Fibroblast of pulmonary artery (primary cell): ENCODE measurements around the gene PTPRJ.
"Not testable (repeated sequence)": the region's sequence is repeated elsewhere in the genome, so short reads cannot be mapped to it uniquely, and the experiment has no call there.

ENCODE experiments used
- DNase-seq: peaks from one replicate; pipeline ENCODE4 v3.0.0-alpha.2; 2010; ENCODE audit warnings: low read depth
- H3K4me3 ChIP-seq: replicated peaks from 2 replicates; pipeline ENCODE4 v1.5.1; 2011; ENCODE audit warnings: low read depth, mild to moderate bottlenecking, control low read depth, low read length, moderate library complexity
- CTCF ChIP-seq: IDR thresholded peaks from 2 replicates; pipeline ENCODE4 v1.5.1; 2011; ENCODE audit warnings: mild to moderate bottlenecking, control low read depth, low read length, inconsistent platforms; ENCODE audit errors: missing control alignments

Gene PTPRJ

DNA sequence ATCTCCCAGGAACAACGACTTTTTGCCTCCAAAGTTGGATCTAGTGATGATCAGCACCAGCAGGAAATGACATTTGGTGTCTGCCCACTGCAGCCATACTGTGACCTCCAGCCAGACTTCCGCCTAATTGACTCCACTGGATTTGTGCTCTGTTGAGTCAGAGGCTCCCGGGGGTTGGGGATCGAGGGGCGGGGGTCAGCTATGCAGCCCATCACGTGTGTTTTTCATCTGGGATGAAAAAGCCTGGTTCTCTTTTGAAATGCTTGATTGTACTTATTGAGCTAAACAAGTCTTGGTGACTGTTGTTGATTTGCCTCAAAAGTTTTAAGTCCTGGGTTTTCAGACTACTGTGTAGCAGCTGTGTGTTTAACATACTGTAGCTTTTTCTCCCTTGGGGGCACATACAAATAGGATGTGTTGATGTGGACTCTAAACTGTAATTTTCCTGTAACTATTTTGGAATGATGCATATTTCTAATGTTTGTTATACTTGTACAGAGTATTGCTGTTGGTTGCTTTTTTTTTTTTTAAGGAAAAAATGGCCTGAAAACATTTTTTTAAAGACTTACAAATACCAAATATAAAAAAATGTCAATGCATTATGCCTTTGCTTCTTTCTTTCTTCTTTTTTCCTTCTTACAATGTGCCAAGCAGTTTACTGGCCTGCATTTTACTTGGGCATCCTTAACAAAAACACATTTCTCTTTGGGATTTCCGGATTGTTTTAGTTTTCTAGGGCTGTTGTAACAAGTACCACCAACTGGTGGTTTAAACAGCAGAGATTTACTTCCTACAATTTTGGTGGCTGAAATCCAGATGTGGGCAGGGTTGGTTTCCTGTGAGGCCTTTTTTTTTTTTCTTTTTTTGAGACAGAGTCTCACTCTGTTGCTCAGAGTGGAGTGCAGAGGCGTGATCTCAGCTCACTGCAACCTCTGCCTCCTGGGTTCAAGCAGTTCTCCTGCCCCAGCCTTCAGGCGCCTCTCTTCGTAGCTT, 190.2 kb downstream of the PTPRJ start:
- peak; percentile 50 for DNase-seq
- no peak for TF ChIP-seq CTCF
- no peak overlapping the region for H3K4me3 ChIP-seq

GRCh38 chr11:48172818-48173609, 192.7 kb downstream of the PTPRJ start:
- TF ChIP-seq CTCF = peak; percentile 99
- peak overlapping the region; percentile 13 for H3K4me3 ChIP-seq
- peak; percentile 77 for DNase-seq

DNA sequence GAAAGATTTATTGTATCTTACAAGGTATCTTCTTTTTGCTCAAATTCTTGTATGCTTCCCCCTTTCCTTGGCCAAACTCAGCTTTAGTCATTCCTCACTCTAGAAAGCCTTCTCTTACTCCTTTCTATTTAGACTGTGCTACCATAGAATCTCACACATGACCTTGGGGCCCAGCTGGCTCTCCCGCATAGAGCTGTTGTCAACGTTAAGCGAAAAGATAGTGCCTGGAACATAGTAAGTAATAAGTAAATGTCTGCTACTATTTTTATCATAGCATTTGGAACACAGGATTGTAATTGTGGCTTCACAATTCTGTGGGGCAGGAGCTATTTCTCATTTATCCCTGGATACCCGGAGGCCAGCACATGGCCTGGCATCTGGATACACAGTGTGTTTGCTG, 197.3 kb downstream of the PTPRJ start:
- TF ChIP-seq CTCF = no peak
- no peak for DNase-seq
- no peak overlapping the region for H3K4me3 ChIP-seq

GRCh38 chr11:48180627-48181026, 200.3 kb downstream of the PTPRJ start:
- no peak overlapping the region for H3K4me3 ChIP-seq
- TF ChIP-seq CTCF = no peak
- no peak for DNase-seq

- no peak for DNase-seq
- H3K4me3 ChIP-seq = no peak overlapping the region
- TF ChIP-seq CTCF = no peak
Measured at GRCh38 chr11:48182860-48183526, 202.6 kb downstream of the PTPRJ start.

DNA sequence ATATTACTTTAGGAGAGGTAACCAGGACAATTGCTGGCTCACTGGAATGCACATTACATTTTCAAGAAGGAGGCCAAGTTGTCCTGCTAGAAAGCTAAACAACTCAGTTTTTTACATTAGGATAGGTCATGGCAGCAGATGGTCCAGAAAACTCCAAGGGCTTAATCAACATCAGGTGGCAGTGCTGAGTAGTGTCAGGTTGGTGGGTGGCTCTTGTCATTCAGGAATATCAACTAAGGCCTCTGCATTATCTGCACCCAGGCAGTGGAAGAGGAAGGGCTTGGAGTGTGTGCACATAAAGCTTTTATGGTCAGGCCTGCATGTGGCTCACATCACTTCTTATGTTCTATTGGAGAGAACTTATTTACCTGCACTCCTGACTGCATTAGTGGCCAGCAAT, 204.1 kb downstream of the PTPRJ start:
- no peak for TF ChIP-seq CTCF
- H3K4me3 ChIP-seq = no peak overlapping the region
- DNase-seq = no peak

DNA sequence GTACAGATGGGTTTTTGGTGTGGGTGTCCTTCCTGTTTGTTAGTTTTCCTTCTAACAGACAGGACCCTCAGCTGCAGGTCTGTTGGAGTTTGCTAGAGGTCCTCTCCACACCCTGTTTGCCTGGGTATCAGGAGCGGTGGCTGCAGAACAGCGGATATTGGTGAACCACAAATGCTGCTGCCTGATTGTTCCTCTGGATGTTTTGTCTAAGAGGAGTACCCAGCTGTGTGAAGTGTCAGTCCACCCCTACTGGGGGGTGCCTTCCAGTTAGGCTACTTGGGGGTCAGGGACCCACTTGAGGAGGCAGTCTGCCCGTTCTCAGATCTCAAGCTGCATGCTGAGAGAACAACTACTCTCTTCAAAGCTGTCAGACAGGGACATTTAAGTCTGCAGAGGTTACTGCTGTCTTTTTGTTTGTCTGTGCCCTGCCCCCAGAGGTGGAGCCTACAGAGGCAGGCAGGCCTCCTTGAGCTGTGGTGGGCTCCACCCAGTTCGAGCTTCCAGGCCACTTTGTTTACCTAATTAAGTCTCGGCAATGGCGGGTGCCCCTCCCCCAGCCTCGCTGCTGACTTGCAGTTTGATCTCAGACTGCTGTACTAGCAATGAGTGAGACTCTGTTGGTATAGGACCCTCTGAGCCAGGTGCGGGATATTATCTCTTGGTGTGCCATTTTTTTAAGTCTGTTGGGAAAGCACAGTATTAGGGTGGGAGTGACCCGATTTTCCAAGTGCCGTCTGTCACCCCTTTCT, 210.7 kb downstream of the PTPRJ start:
- DNase-seq = not testable (repeated sequence)

More for the DNA sequence above, 210.7 kb downstream of the PTPRJ start:
- H3K4me3 ChIP-seq = not testable (repeated sequence)
